Karpas-422 (cell line): ENCODE results near the gene ADAP1. TPM values are rescaled to one million over a fixed set of nuclear protein-coding genes. Genes with fewer than 3 reads are reported as not detected.

ENCODE experiments used
- DNase-seq: peaks from one replicate; pipeline ENCODE4 v3.0.0-alpha.2; 2015
- H2AFZ ChIP-seq: fragments of 200-600 bp; sonication (generic); 2 replicates; pipeline ENCODE4 v1.6.1; 2014; ENCODE audit warnings: antibody characterized with exemption, low read length, mixed read lengths
- H3K27ac ChIP-seq: fragments of 200-600 bp; sonication (generic); 2 replicates; pipeline ENCODE4 v1.5.1; 2014; ENCODE audit warnings: mild to moderate bottlenecking, low read length, moderate library complexity
- H3K27me3 ChIP-seq: fragments of 200-600 bp; sonication (generic); 2 replicates; pipeline ENCODE4 v1.6.1; 2014; ENCODE audit warnings: low read length, mixed read lengths
- H3K36me3 ChIP-seq: fragments of 200-600 bp; sonication (generic); 2 replicates; pipeline ENCODE4 v1.6.1; 2014; ENCODE audit warnings: low read length, mixed read lengths; ENCODE audit not compliant: insufficient read depth
- H3K4me1 ChIP-seq: fragments of 200-600 bp; sonication (generic); 2 replicates; pipeline ENCODE4 v1.6.1; 2014; ENCODE audit warnings: mild to moderate bottlenecking, low read length, mixed read lengths
- H3K4me2 ChIP-seq: fragments of 200-600 bp; sonication (generic); 2 replicates; pipeline ENCODE4 v1.6.1; 2014; ENCODE audit warnings: low read length, low read depth, mild to moderate bottlenecking; ENCODE audit not compliant: poor library complexity, severe bottlenecking
- H3K4me3 ChIP-seq: fragments of 200-600 bp; sonication (generic); 2 replicates; pipeline ENCODE4 v1.5.1; 2014; ENCODE audit warnings: mild to moderate bottlenecking, antibody characterized with exemption, low read length, mixed read lengths
- H3K79me2 ChIP-seq: fragments of 200-600 bp; sonication (generic); 2 replicates; pipeline ENCODE4 v1.6.1; 2014; ENCODE audit warnings: mild to moderate bottlenecking, low read length, mixed read lengths
- H3K9ac ChIP-seq: fragments of 200-600 bp; sonication (generic); 2 replicates; pipeline ENCODE4 v1.6.0; 2014; ENCODE audit warnings: low read length
- H3K9me2 ChIP-seq: fragments of 200-600 bp; sonication (generic), shearing (Covaris generic); replicated peaks from 2 replicates; pipeline ENCODE4 v1.6.0; 2014; ENCODE audit warnings: mild to moderate bottlenecking, low read length, moderate library complexity; ENCODE audit not compliant: insufficient read depth
- H3K9me3 ChIP-seq: fragments of 300-700, 200-600 bp; sonication (generic); 2 replicates; pipeline ENCODE4 v1.6.1; 2014; ENCODE audit warnings: low read length, mixed read lengths
- H4K20me1 ChIP-seq: fragments of 200-600 bp; sonication (generic); 2 replicates; pipeline ENCODE4 v1.6.1; 2014; ENCODE audit warnings: mild to moderate bottlenecking, antibody characterized with exemption, low read length, low read depth; ENCODE audit not compliant: insufficient read depth
- total RNA-seq: library from RNA; depleted of rRNA; stranded (reverse); fragments of >200 nt; shearing (Covaris generic); gene quantifications from 2 replicates; pipeline ENCODE4 v1.2.3, GENCODE V29; 2014; ENCODE audit warnings: low replicate concordance

Gene ADAP1
- total RNA-seq, 1 experiment from 2014 or later = not detected

GRCh38 chr7:985127-985416 lies 30.6 kb upstream of the ADAP1 start:
- Histone ChIP-seq H3K9me2 (no peaks in the 10 kb centered on the region), H3K9ac (no peak overlapping the region), H3K4me3 (no peak overlapping the region), H3K27ac (no peak overlapping the region), H2AFZ (no peak overlapping the region), H3K4me2 (no peak overlapping the region), H3K79me2 (no peaks in the 10 kb centered on the region), H4K20me1 (0 out of 2 replicates have a peak, but pooled peaks cover 13% of the 10 kb centered on the region), H3K36me3 (no peaks in the 10 kb centered on the region), H3K4me1 (peaks cover 17% of the 10 kb centered on the region), H3K9me3 (no peaks in the 10 kb centered on the region), H3K27me3 (no peaks in the 10 kb centered on the region)
- DNase-seq = no peak

- H3K9me2 ChIP-seq = no peaks in the 10 kb centered on the region
- no peak overlapping the region for H3K4me3 ChIP-seq
- no peak overlapping the region for H3K27ac ChIP-seq
- H4K20me1 ChIP-seq = 0 out of 2 replicates have a peak, but pooled peaks cover 13% of the 10 kb centered on the region
- no peaks in the 10 kb centered on the region for H3K79me2 ChIP-seq
- no peaks in the 10 kb centered on the region for H3K27me3 ChIP-seq
- H3K4me2 ChIP-seq = no peak overlapping the region
- H2AFZ ChIP-seq = no peak overlapping the region
- DNase-seq = no peak
- no peaks in the 10 kb centered on the region for H3K9me3 ChIP-seq
- H3K4me1 ChIP-seq = peaks cover 22% of the 10 kb centered on the region
- H3K9ac ChIP-seq = no peak overlapping the region
- no peaks in the 10 kb centered on the region for H3K36me3 ChIP-seq
Observed at GRCh38 chr7:984361-985126, 30.1 kb upstream of the ADAP1 start.

- Histone ChIP-seq H3K4me3 (no peak overlapping the region), H4K20me1 (0 out of 2 replicates have a peak, but pooled peaks cover 13% of the 10 kb centered on the region), H3K9ac (no peak overlapping the region), H3K79me2 (no peaks in the 10 kb centered on the region), H2AFZ (no peak overlapping the region), H3K9me3 (no peaks in the 10 kb centered on the region), H3K4me2 (no peak overlapping the region), H3K27ac (no peak overlapping the region), H3K9me2 (no peaks in the 10 kb centered on the region), H3K27me3 (no peaks in the 10 kb centered on the region), H3K4me1 (peaks cover 29% of the 10 kb centered on the region), H3K36me3 (no peaks in the 10 kb centered on the region)
- no peak for DNase-seq
Observed at GRCh38 chr7:983616-984071, 29.2 kb upstream of the ADAP1 start.

- Histone ChIP-seq H3K27ac (no peak within 1 kb of the TSS), H2AFZ (no peak within 1 kb of the TSS), H4K20me1 (0 out of 2 replicates have a peak, but pooled peaks cover 13% of the 10 kb centered on the region), H3K4me1 (peaks cover 34% of the 10 kb centered on the region), H3K9ac (peak within 1 kb of the TSS; percentile 35; the same call in 1 of the 2 replicates), H3K4me3 (no peak within 1 kb of the TSS), H3K9me3 (no peaks in the 10 kb centered on the region), H3K27me3 (no peaks in the 10 kb centered on the region), H3K79me2 (no peaks in the 10 kb centered on the region), H3K4me2 (no peak within 1 kb of the TSS), H3K9me2 (no peaks in the 10 kb centered on the region), H3K36me3 (no peaks in the 10 kb centered on the region)
- DNase-seq = no peak
Observed at GRCh38 chr7:983004-983615, 28.6 kb upstream of the ADAP1 start, which contains the start of gene CYP2W1. Gene CYP2W1, plus strand, starts transcription at chr7:983181. Its CDS starts 31 bp downstream, at chr7:983212.

GRCh38 chr7:982511-983003 lies 28.1 kb upstream of the ADAP1 start:
- no peak overlapping the region for H3K4me3 ChIP-seq
- 0 out of 2 replicates have a peak, but pooled peaks cover 13% of the 10 kb centered on the region for H4K20me1 ChIP-seq
- no peak for DNase-seq
- peak overlapping the region; percentile 35; the same call in 1 of the 2 replicates for H3K9ac ChIP-seq
- no peaks in the 10 kb centered on the region for H3K36me3 ChIP-seq
- H3K27me3 ChIP-seq = no peaks in the 10 kb centered on the region
- H3K79me2 ChIP-seq = no peaks in the 10 kb centered on the region
- H2AFZ ChIP-seq = no peak overlapping the region
- no peak overlapping the region for H3K4me2 ChIP-seq
- H3K9me2 ChIP-seq = no peaks in the 10 kb centered on the region
- peaks cover 40% of the 10 kb centered on the region for H3K4me1 ChIP-seq
- H3K9me3 ChIP-seq = no peaks in the 10 kb centered on the region
- H3K27ac ChIP-seq = no peak overlapping the region

GRCh38 chr7:981793-982510 lies 27.5 kb upstream of the ADAP1 start:
- Histone ChIP-seq H3K9ac (no peak overlapping the region), H3K4me1 (peaks cover 46% of the 10 kb centered on the region)
- DNase-seq = no peak

GRCh38 chr7:979886-980571 lies 25.5 kb upstream of the ADAP1 start:
- Histone ChIP-seq H3K79me2 (peaks cover 3% of the 10 kb centered on the region), H2AFZ (no peak overlapping the region), H3K9me2 (no peaks in the 10 kb centered on the region), H3K27ac (peak overlapping the region; percentile 6; the same call in 1 of the 2 replicates), H3K4me2 (peak overlapping the region; percentile 47), H3K4me1 (peaks cover 58% of the 10 kb centered on the region), H3K9me3 (no peaks in the 10 kb centered on the region), H3K27me3 (no peaks in the 10 kb centered on the region), H4K20me1 (peaks cover 5% of the 10 kb centered on the region; the same call in 1 of the 2 replicates), H3K36me3 (no peaks in the 10 kb centered on the region), H3K9ac (no peak overlapping the region), H3K4me3 (peak overlapping the region; percentile 32; the same call in 1 of the 2 replicates)
- DNase-seq = peak; percentile 87

More at GRCh38 chr7:981793-982510, 27.5 kb upstream of the ADAP1 start:
- no peak overlapping the region for H3K4me3 ChIP-seq
- no peaks in the 10 kb centered on the region for H3K36me3 ChIP-seq
- H3K27ac ChIP-seq = no peak overlapping the region
- H3K79me2 ChIP-seq = no peaks in the 10 kb centered on the region
- H2AFZ ChIP-seq = no peak overlapping the region
- no peaks in the 10 kb centered on the region for H3K9me2 ChIP-seq
- H3K9me3 ChIP-seq = no peaks in the 10 kb centered on the region
- H3K27me3 ChIP-seq = no peaks in the 10 kb centered on the region
- H4K20me1 ChIP-seq = 0 out of 2 replicates have a peak, but pooled peaks cover 13% of the 10 kb centered on the region
- no peak overlapping the region for H3K4me2 ChIP-seq
